AML-193 (cell line): ENCODE measurements around the gene YARS1.

ENCODE experiments used
- DNase-seq, 2 experiments: peaks; one replicate each; lab custom pipeline; 2025; lab: John Stamatoyannopoulos, UW

YARS1 gene

DNA sequence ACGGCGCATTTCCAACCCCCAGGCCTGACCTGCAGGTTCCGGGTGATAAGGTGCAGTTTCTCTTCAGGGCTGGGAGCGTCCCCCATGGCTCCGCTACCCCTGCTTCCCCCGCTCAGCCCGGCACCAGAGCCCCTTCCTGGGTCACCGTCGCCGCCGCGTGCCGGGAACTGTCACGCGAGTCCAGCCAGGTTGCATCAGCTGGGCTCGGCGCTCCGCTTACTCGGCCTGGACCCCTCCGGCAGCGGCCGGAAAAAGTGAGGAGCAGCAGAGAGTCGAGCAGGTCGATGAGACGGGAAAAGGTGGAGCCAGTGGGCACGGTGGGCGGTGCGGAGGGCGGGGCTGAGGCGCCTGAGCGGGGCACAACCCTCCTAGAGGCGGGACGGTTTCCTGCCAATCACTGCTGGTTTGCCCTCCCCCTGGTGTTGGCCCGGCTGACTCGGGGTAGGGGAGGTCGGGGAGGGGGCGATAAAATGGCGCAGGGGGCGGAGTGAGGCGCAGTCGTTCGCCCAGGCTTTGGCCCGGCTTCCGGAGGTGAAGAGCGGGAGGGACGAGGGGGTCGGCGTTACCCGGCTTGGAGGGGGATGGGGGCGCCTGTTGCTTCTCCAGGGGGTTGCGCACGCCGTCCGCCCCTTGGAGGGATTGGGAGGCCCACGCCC, at the start of gene YARS1, which contains the start of gene S100PBP:
Gene YARS1, minus strand, starts transcription at position 200 of the 656 bp plus-strand sequence. Its CDS starts 114 bp downstream, at position 86.
Gene S100PBP, plus strand, starts transcription at position 495 of the 656 bp plus-strand sequence. CDS start 8,447 bp downstream, outside the sequence.
- DNase-seq, result peak; percentile 93 to 94

DNA sequence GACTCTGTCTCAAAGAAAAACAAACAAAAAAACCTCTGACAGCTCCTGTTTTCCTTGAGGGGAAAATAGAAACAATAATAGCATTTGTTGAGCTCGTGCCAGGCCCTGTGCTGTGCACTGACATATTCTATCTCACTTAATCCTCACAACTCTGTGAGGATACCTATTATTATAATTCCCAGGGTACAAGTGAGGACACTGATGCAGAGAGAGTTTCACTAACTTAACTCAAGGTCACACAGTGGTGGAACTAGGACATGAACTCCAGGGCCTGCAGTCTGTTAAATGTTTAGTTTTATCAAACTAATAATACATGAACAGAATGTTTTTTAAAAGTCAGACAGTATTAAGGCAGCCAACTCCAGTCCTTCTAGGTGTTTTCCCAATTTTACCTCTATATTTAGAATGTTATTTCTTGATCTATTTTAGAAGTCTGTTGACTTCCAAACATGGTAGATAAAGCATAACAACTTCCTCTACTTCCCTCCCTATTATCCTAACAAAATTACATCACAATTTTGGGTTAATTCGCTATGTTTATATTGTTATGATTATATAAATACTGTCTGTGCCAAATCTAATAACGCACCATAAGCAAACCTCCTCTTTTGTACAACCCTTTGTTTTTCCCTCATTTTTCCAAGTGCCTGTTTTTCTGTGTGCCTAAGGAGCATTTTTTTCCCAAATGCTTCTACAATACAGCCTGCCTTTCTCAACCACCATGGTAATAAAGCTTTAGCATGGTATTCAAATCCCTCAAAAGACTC, 48.7 kb upstream of the YARS1 start:
- DNase-seq, result no peak

DNA sequence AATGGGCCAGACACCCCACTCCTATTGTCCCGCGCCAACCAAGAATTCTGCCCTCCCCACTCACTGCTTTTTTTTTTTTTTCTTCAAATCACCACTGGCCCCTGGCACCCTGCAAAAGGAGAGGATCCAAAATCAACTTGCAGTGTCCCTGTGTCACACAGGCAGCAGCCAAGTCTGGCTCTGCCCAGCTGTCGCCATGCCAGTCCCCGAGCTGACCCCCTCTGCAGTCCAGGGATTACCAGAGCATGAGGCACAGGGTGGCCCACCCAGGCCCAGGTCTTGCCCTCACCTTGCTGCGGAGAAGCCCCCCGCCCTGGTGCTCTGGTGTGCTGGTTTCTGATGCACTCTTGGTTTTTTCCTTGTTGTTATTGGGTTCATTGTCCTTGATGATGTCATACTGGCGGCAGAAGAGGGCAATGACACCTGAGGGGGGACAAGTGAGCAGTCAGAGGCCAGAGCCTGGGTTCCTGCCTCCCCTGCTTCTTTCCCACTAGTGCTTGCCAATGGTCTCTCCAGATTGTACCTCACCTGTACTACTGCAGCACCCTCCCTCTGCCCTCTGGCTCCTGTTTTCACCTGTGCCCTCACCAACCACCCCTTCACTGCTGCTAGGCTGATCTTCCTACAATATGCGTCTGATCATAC, 47.3 kb upstream of the YARS1 start:
- DNase-seq, result no peak

DNA sequence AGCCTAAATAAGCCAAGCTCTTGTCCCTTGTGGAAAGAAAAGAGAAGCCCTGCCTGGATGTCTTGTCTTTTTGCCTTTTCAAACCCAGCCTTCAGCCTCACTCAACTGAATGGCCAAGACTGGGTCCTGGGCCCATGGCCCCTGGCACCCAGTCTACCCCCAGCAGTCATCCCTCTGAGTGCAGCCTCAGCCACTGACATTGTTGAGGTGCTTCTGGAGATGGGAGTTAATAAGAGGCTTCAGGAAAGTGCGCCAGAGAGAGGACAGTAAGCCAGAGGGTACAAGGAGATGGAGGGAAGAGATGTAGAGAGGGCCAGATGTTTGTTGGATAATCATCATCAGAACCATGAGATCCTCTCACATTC, 46.7 kb upstream of the YARS1 start:
- DNase-seq, result no peak

DNA sequence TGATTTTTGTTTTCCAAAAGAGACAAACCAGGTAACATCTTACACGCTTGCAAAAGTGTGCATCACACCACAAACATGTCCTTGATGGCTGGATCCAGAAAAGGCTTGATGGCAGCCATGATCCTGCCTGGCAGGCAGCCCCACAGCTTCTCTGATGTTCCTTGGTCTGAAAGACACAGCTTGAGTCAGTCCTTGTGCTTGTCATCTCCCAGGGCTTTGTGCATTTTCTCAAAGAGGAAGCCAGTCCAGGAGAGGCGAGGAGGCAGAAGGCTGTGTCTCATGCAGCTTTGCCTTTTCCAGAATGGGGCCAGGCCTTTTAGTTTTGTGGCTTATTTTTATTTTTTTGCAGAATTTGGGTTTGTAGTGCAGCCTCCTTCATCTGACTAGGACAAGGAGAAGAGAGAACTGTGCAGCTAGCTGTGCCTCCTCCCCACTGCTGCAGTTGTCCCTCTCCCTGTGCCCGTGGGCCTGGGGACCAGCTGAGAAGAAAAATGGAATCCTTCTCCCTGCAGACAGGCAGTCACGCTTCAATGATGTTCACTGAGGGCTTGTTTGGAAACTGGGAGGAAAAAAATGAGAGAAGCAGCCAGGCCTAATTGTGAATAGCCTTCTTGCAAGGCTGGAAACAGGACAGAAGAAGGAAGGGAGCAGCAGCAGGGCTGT, 46.2 kb upstream of the YARS1 start:
- no peak for DNase-seq

DNA sequence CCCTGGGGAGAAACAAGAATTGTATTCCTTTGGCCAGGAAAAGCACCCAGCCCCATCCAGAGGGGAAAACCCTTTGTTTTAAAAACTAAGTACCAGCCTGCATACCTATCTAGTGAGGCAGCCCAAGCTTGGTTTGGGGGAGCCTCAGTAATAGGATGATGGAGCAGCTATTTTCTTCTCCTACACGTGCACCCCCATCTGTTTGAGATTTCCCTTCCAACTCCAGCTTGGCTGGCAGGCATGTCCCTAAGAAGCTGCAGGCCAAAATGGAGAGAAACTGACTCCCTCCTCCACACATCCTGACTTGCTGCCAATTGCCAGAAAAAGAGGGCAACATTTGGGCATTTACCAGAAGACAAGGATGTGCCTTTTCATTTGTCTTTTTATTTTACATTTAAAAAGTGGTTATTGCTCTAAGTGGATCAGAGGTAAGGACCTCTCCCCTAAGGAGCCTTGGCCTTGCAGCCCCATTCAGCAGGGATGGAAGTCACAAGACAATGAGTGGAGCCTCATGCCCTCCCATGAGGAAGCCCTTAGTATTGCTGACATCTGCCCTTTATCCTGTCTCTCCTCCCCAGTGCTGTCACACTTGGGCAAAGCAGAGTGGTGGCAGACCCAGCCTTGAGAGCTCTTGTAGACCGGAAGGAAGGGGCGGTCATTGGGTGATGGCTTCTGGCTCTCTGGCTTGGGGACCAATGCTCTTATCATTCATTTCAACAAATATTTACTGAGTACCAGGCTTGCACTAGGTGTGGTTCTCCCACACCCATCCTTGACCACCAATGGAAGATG, 44.9 kb upstream of the YARS1 start:
- DNase-seq, result no peak

GRCh38 chr1:32860566-32860965, 43.4 kb upstream of the YARS1 start:
- DNase-seq, result no peak

DNA sequence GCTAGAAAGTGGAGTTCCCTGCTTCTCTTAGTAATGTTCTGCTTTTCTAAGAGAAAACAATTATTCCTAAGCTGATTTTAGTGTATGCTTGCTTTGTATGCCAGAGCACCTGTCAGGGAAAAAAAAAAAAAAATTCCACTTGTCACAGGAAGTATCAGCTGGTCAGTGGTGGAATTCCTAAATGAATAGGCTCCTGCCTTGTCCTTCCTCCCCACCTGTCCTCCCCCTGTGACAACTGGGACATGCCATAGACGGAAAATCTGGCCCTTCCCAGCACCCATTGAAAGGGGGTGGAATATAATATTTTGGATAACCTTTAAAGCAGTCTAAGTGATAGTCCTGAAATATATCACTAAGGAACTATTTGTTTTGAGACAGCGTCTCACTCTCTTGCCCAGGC, 42.8 kb upstream of the YARS1 start:
- no peak for DNase-seq

GRCh38 chr1:32858791-32859190, 41.6 kb upstream of the YARS1 start:
- no peak for DNase-seq

DNA sequence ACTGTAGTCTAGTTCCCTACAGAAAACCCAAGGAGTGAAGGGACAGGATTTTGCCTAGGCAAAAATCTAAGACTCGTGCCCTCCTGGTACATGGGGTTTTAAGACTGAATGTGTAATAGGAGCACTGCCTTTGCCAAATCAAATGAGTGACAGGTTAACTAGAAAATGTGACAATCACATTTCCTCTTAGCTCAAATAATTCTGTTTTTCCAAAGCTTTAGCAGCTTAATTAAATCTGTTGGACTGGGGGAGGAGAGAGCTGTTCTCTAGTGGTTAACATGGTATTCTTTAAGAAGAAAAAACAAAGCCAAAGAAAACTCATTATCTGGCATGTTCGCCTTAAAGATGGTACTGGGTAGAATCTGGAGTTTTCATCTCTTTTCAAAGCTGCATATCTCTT, 41.0 kb upstream of the YARS1 start:
- no peak for DNase-seq

- no peak for DNase-seq
These were observed 38.9 kb upstream of the YARS1 start for GRCh38 chr1:32855861-32856617.

DNA sequence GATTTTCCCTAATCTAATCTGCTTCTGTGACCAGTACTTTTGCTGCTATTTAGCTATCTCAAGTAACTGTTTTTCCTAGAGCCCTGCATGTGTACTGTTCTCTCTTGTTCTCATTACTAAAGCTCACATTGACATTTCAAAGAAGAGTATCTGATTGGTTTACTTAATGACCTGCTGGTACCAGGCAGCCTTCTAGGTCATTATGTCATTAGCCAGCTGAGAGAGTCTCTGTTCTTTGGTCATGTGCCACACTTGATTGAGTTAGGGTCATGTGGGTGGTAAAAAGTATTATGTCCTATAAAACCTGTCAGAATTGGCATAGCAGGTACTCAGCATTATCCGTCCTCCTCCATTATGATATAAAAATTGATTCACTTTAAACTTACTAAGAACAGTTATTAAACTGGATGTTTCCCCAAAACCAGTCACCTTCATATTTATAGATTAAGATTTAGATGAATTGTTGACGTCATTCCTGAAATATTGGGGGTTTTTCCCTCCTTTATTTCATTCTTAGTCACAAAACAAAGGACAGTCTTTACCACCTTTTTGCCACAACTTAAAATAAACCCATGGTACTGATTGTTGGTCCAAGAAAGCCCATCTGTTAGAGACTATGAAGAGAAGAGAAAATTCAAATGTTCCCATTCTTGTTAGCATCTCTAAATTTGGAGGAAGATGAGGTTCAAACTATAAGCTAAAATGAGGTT, 31.4 kb upstream of the YARS1 start:
- no peak for DNase-seq

GRCh38 chr1:32831878-32832277, 14.7 kb upstream of the YARS1 start:
- no peak for DNase-seq

GRCh38 chr1:32830092-32830852, 13.1 kb upstream of the YARS1 start:
- no peak for DNase-seq

GRCh38 chr1:32828341-32828740, 11.2 kb upstream of the YARS1 start:
- peak; percentile 6 to 10 for DNase-seq

DNA sequence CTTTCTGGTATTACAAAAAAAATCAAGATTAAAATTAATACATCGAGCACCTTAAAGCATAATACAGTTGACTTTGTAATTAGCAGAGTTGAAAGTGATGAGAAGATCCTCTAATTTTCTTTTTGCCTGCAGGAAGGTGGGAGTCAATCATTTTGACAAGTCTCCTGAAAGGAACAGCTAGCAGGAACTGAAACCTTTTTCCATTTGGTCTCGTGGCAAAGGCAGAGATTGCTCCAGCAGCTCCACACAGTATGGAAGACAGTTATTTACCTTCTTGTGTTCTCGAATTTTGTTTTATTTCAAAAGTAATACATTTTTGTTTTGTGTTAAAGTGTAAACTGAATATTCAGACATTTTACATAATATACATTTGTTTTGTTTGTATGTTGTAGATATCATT, 8.0 kb upstream of the YARS1 start:
- no peak for DNase-seq

- DNase-seq, result peak; percentile 22 to 33
These were observed 1.8 kb upstream of the YARS1 start for GRCh38 chr1:32818804-32819541.
